Sigmoid colon (tissue), 4 donors: ENCODE data around the gene SNX33.

Experiments used
- CTCF ChIP-seq, 4 experiments: fragments of 450-650 bp in 3 of 4; fragments of 200-600 bp in 1 of 4; IDR thresholded peaks; one replicate each; pipeline ENCODE4 v1.5.1; 2016 to 2019; ENCODE audit warnings: antibody characterized with exemption in 4 of 4, mild to moderate bottlenecking in 3 of 4, moderate library complexity in 2 of 4
- EP300 ChIP-seq, 4 donors: sonication (generic); formaldehyde crosslinking; IDR thresholded peaks; one replicate each; pipeline ENCODE4 v1.6.1; 2017; ENCODE audit warnings: antibody characterized with exemption in 4 of 4
- POLR2A ChIP-seq, 2 donors: fragments of 450-650 bp; IDR thresholded peaks; one replicate each; pipeline ENCODE4 v1.6.1; 2016; ENCODE audit warnings: antibody characterized with exemption in 2 of 2, mild to moderate bottlenecking in 2 of 2, moderate library complexity in 2 of 2
- POLR2AphosphoS5 ChIP-seq, 4 donors: sonication (generic); formaldehyde crosslinking; IDR thresholded peaks; one replicate each; pipeline ENCODE4 v1.6.1; 2017; ENCODE audit warnings: antibody characterized with exemption in 4 of 4

- TF ChIP-seq POLR2A (IDR thresholded peaks at IDR 0.05) (no peak), CTCF (IDR thresholded peaks at IDR 0.05) (no peak), EP300 (IDR thresholded peaks at IDR 0.05) (no peak), POLR2AphosphoS5 (IDR thresholded peaks at IDR 0.05) (no peak)
These were observed 8.5 kb upstream of the SNX33 start for GRCh38 chr15:75639191-75639708.
